IMR-90 (cell line): ENCODE results near the gene NUP210L. TPM values are rescaled to one million over a fixed set of nuclear protein-coding genes. Genes with fewer than 3 reads are reported as not detected.
A peak's percentile ranks its signal among the peaks of the same experiment; 100 is the strongest.

Source experiments
- ATAC-seq: fragments of 200-7000 bp; cut with Tn5 transposase; 2 replicates; pipeline ENCODE4 v1.9.1; 2020; ENCODE audit warnings: low read depth, mild to moderate bottlenecking, moderate library complexity
- BruUV-seq: library from RNA; stranded (reverse); fragments of 400-500 nt; replicated peaks from 2 replicates; lab custom pipeline; 2021; lab: Mats Ljungman, UMichigan
- CTCF ChIA-PET: fragments of 300-600 bp; formaldehyde crosslinking; extraction: SDS; loops from one replicate; lab custom pipeline; 2021; ENCODE audit warnings: antibody characterized with exemption; lab: Yijun Ruan, JAX
- POLR2A ChIA-PET: fragments of 300-600 bp; sonication (Branson Sonifier 250); formaldehyde crosslinking; loops from one replicate; lab custom pipeline; 2022; ENCODE audit warnings: antibody characterized with exemption; ENCODE audit not compliant: unreplicated experiment; lab: Charles Lee
- DNase-seq: peaks from one replicate; pipeline ENCODE4 v3.0.0; 2013
- H2AFZ ChIP-seq: replicated peaks from 2 replicates; pipeline ENCODE3; 2013; ENCODE audit warnings: low read length, mild to moderate bottlenecking; ENCODE audit not compliant: poor library complexity
- H2AK5ac ChIP-seq: 2 replicates; pipeline ENCODE4 v1.6.1; 2013; ENCODE audit warnings: low read depth, low read length, inconsistent platforms
- H2AK9ac ChIP-seq: replicated peaks from 2 replicates; pipeline ENCODE3; 2013; ENCODE audit warnings: mild to moderate bottlenecking, low read depth, low read length, moderate library complexity; ENCODE audit not compliant: poor library complexity
- H2BK120ac ChIP-seq: 2 replicates; pipeline ENCODE4 v1.6.1; 2013; ENCODE audit warnings: low read depth, low read length, inconsistent platforms
- H2BK15ac ChIP-seq: 3 replicates; pipeline ENCODE4 v1.6.1; 2013; ENCODE audit warnings: low read depth, low read length, inconsistent platforms
- H2BK20ac ChIP-seq: 2 replicates; pipeline ENCODE4 v1.6.1; 2013; ENCODE audit warnings: low read depth, mild to moderate bottlenecking, inconsistent platforms, low read length, moderate library complexity
- H2BK5ac ChIP-seq: 2 replicates; pipeline ENCODE4 v1.6.1; 2013; ENCODE audit warnings: mild to moderate bottlenecking, low read depth, low read length, inconsistent platforms; ENCODE audit not compliant: poor library complexity, severe bottlenecking
- H3K14ac ChIP-seq: replicated peaks from 2 replicates; pipeline ENCODE4 v1.6.1; 2013; ENCODE audit warnings: low read depth, low read length, inconsistent platforms
- H3K18ac ChIP-seq: 2 replicates; pipeline ENCODE4 v1.6.1; 2013; ENCODE audit warnings: low read depth, low read length, control low read depth
- H3K23ac ChIP-seq: 2 replicates; pipeline ENCODE4 v1.6.1; 2013; ENCODE audit warnings: low read depth, low read length, inconsistent platforms
- H3K27ac ChIP-seq: 2 replicates; pipeline ENCODE4 v1.5.1; 2013; ENCODE audit warnings: mild to moderate bottlenecking, control low read depth, low read length; ENCODE audit not compliant: insufficient read depth
- H3K27me3 ChIP-seq: 2 replicates; pipeline ENCODE4 v1.6.1; 2013; ENCODE audit warnings: low read length; ENCODE audit not compliant: control insufficient read depth, insufficient read depth
- H3K36me3 ChIP-seq: 2 replicates; pipeline ENCODE4 v1.6.1; 2013; ENCODE audit warnings: low read length, mixed read lengths; ENCODE audit not compliant: control insufficient read depth, insufficient read depth
- H3K4ac ChIP-seq: 2 replicates; pipeline ENCODE4 v1.6.1; 2013; ENCODE audit warnings: low read depth, low read length, inconsistent platforms
- H3K4me1 ChIP-seq: 2 replicates; pipeline ENCODE4 v1.6.1; 2013; ENCODE audit warnings: low read length, mixed read lengths; ENCODE audit not compliant: control insufficient read depth, insufficient read depth
- H3K4me2 ChIP-seq: 2 replicates; pipeline ENCODE4 v1.6.1; 2013; ENCODE audit warnings: low read depth, mild to moderate bottlenecking, control low read depth, low read length, moderate library complexity
- H3K4me3 ChIP-seq: 2 replicates; pipeline ENCODE4 v1.5.1; 2013; ENCODE audit warnings: low read depth, mild to moderate bottlenecking, control low read depth, low read length, moderate library complexity; ENCODE audit not compliant: insufficient read depth
- H3K56ac ChIP-seq: 2 replicates; pipeline ENCODE4 v1.6.1; 2013; ENCODE audit warnings: low read length, inconsistent platforms; ENCODE audit not compliant: insufficient read depth; ENCODE audit errors: extremely low read depth
- H3K79me1 ChIP-seq, 2 experiments: 2 replicates each; pipeline ENCODE4 v1.6.1; 2013; ENCODE audit warnings: low read length in 2 of 2, inconsistent platforms in 1 of 2, low read depth in 1 of 2
- H3K9ac ChIP-seq: 2 replicates; pipeline ENCODE4 v1.6.1; 2013; ENCODE audit warnings: low read depth, low read length, control low read depth
- H3K9me1 ChIP-seq: 2 replicates; pipeline ENCODE4 v1.6.1; 2013; ENCODE audit warnings: low read length, inconsistent platforms; ENCODE audit not compliant: insufficient read depth
- H3K9me3 ChIP-seq: 2 replicates; pipeline ENCODE4 v1.6.1; 2013; ENCODE audit warnings: low read length; ENCODE audit not compliant: control insufficient read depth, insufficient read depth
- H4K20me1 ChIP-seq: 2 replicates; pipeline ENCODE4 v1.6.1; 2013; ENCODE audit warnings: low read length, inconsistent platforms; ENCODE audit not compliant: insufficient read depth
- H4K5ac ChIP-seq: 2 replicates; pipeline ENCODE4 v1.6.1; 2013; ENCODE audit warnings: mild to moderate bottlenecking, low read depth, low read length, control low read depth
- H4K8ac ChIP-seq, 2 experiments: 2 replicates each; pipeline ENCODE4 v1.6.1; 2013; ENCODE audit warnings: low read depth in 2 of 2, low read length in 2 of 2, control low read depth in 1 of 2, inconsistent platforms in 1 of 2
- H4K91ac ChIP-seq: 2 replicates; pipeline ENCODE4 v1.6.1; 2013; ENCODE audit warnings: low read depth, low read length, inconsistent platforms; ENCODE audit not compliant: insufficient read depth
- BHLHE40 ChIP-seq: fragments of 150-350 bp; IDR thresholded peaks from 2 replicates; pipeline ENCODE4 v1.6.1; 2016; ENCODE audit warnings: mild to moderate bottlenecking, low read depth, low read length
- CEBPB ChIP-seq: IDR thresholded peaks from 2 replicates; pipeline ENCODE4 v1.6.1; 2012; ENCODE audit warnings: low read depth, low read length, improper control_type of control experiment
- CHD1 ChIP-seq: IDR thresholded peaks from 2 replicates; pipeline ENCODE4 v1.6.1; 2012; ENCODE audit warnings: low read depth, low read length, improper control_type of control experiment
- CTCF ChIP-seq: conservative IDR thresholded peaks from 2 replicates; pipeline ENCODE4 v1.5.1; 2012; ENCODE audit warnings: mild to moderate bottlenecking, low read depth, low read length, improper control_type of control experiment
- FOS ChIP-seq: fragments of 150-350 bp; IDR thresholded peaks from 2 replicates; pipeline ENCODE4 v1.6.1; 2016; ENCODE audit warnings: low read depth, low read length
- MAFK ChIP-seq: IDR thresholded peaks from 2 replicates; pipeline ENCODE4 v1.6.1; 2012; ENCODE audit warnings: low read depth, low read length, improper control_type of control experiment
- MAZ ChIP-seq: IDR thresholded peaks from 2 replicates; pipeline ENCODE4 v1.6.1; 2012; ENCODE audit warnings: low read depth, mild to moderate bottlenecking, low read length, improper control_type of control experiment, moderate library complexity, borderline replicate concordance
- MXI1 ChIP-seq: IDR thresholded peaks from 2 replicates; pipeline ENCODE4 v1.6.1; 2012; ENCODE audit warnings: low read depth, mild to moderate bottlenecking, low read length, moderate library complexity, borderline replicate concordance
- NFE2L2 ChIP-seq: fragments of 150-350 bp; IDR thresholded peaks from 2 replicates; pipeline ENCODE4 v1.6.1; 2016; ENCODE audit warnings: low read depth, mild to moderate bottlenecking, low read length
- POLR2A ChIP-seq: IDR thresholded peaks from 2 replicates; pipeline ENCODE4 v1.6.1; 2012; ENCODE audit warnings: mild to moderate bottlenecking, low read depth, low read length
- RAD21 ChIP-seq: IDR thresholded peaks from 2 replicates; pipeline ENCODE4 v1.6.1; 2012; ENCODE audit warnings: low read length, improper control_type of control experiment
- RCOR1 ChIP-seq: IDR thresholded peaks from 2 replicates; pipeline ENCODE4 v1.6.1; 2012; ENCODE audit warnings: mild to moderate bottlenecking, low read length, improper control_type of control experiment; ENCODE audit not compliant: insufficient replicate concordance
- RFX5 ChIP-seq: IDR thresholded peaks from 2 replicates; pipeline ENCODE4 v1.8.0; 2012; ENCODE audit warnings: low read depth, mild to moderate bottlenecking, low read length, moderate library complexity
- SMC3 ChIP-seq: fragments of 150-350 bp; IDR thresholded peaks from 2 replicates; pipeline ENCODE4 v1.6.1; 2016; ENCODE audit warnings: low read depth, mild to moderate bottlenecking, antibody characterized with exemption, low read length, moderate library complexity
- WGBS, 2 experiments: methylation state at CpG; one replicate each; pipeline versions ENCODE4 v1.1.5 to v1.1.7; 2013; ENCODE audit warnings: missing lambda C conversion rate in 2 of 2; ENCODE audit not compliant: insufficient read length in 1 of 2; ENCODE audit errors: extremely low coverage in 2 of 2; 5-methylcytosine and 5-hydroxymethylcytosine counted together
- dilution Hi-C: fragments of 300-500 bp; cut with HindIII; formaldehyde crosslinking; loops from one replicate; pipeline ENCODE4 v1.14.3; 2018; ENCODE audit warnings: low sequenced_read_pairs; ENCODE audit not compliant: unreplicated experiment
- in situ Hi-C: fragments of 300-500 bp; cut with MboI; formaldehyde crosslinking; loops from 3 replicates; pipeline ENCODE4 v1.14.3; 2019; ENCODE audit warnings: low sequenced_read_pairs, inconsistent platforms, mixed read lengths
- intact Hi-C: fragments of 100-400 bp; cut with micrococcal nuclease; formaldehyde crosslinking; loops from 2 replicates; pipeline ENCODE4 v1.10.0; 2022
- polyA plus RNA-seq, 3 experiments: library from polyadenylated mRNA; depleted of rRNA; stranded (reverse); fragments of >200 nt; gene quantifications; 2 replicates each; pipeline ENCODE4 v1.2.3, GENCODE V29; 2012; ENCODE audit warnings: low replicate concordance in 1 of 3
- total RNA-seq: library from RNA; depleted of rRNA; stranded (reverse); fragments of >200 nt; gene quantifications from 2 replicates; pipeline ENCODE4 v1.2.3, GENCODE V29; 2012
- TF ChIP-seq, protein P1 (sequence below): fragments of 150-350 bp; IDR thresholded peaks from 2 replicates; pipeline ENCODE4 v1.6.1; 2016; ENCODE audit warnings: low read depth, mild to moderate bottlenecking, low read length, moderate library complexity, borderline replicate concordance
- TF ChIP-seq, protein P2 (sequence below): fragments of 150-350 bp; IDR thresholded peaks from 2 replicates; pipeline ENCODE4 v1.6.1; 2017; ENCODE audit warnings: mild to moderate bottlenecking, antibody characterized with exemption, low read length, low read depth

NUP210L gene
- total and polyA plus RNA-seq, 2 of the 4 experiments (the other 2 are of a cell fraction): under 0.01 to 0.02 TPM

DNA sequence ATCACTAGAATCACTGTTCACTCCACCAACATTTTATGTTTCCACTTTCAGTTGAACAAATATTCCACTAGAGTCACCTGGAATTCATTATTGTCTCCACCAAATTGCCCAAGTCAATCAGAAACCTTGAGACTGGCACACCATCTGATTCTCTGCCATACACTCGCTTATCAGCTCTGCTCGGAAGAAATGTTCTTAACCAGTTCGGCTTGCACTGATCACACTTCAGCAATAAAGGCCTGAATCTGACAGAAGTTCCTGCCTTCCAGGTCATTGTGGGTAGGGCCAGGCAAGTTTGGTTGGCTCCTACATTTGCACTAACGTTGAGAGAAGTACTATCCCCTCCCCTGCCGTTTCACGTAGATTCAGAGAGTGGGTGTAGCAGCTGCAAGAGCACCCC is 27.1 kb upstream of the NUP210L start:
- H3K27me3 ChIP-seq: no peaks in the 10 kb centered on the region
- POLR2A ChIA-PET: interaction anchor here (0.6 kb wide), 1 partner anchor 14 kb away, joined by 3 read pairs; no protein-coding TSS in a partner anchor
- H3K9me1 ChIP-seq: peaks cover 18% of the 10 kb centered on the region
- peak overlapping the region; percentile 18; the same call in 1 of the 2 replicates for H4K5ac ChIP-seq
- peak overlapping the region; percentile 43; the same call in 1 of the 2 replicates for H3K23ac ChIP-seq
- in situ Hi-C loops (no loop called here), dilution Hi-C loops (no loop called here), intact Hi-C loops (loop anchor here (2.0 kb wide), 1 partner anchor 191 kb away; the partner anchor contains the start of gene RPS27)
- 0% methylated on average over 1 of the region's 6 CpGs; no CpG with 5 or more reads in 1 of the 2 experiments for WGBS, 2 experiments
- H2AK9ac ChIP-seq: peak overlapping the region; percentile 100
- no peak overlapping the region for H2BK20ac ChIP-seq
- H3K4me3 ChIP-seq: peak overlapping the region; percentile 87
- TF ChIP-seq, protein P1, sequence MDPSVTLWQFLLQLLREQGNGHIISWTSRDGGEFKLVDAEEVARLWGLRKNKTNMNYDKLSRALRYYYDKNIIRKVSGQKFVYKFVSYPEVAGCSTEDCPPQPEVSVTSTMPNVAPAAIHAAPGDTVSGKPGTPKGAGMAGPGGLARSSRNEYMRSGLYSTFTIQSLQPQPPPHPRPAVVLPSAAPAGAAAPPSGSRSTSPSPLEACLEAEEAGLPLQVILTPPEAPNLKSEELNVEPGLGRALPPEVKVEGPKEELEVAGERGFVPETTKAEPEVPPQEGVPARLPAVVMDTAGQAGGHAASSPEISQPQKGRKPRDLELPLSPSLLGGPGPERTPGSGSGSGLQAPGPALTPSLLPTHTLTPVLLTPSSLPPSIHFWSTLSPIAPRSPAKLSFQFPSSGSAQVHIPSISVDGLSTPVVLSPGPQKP: no peak
- no peak for TF ChIP-seq FOS
- TF ChIP-seq MAFK: no peak
- TF ChIP-seq RAD21: no peak
- TF ChIP-seq MAZ: no peak
- TF ChIP-seq RFX5: no peak
- no peak for TF ChIP-seq MXI1
- TF ChIP-seq NFE2L2: no peak
- TF ChIP-seq CEBPB: no peak
- no peak for TF ChIP-seq BHLHE40
- TF ChIP-seq POLR2A: no peak
- no peak for TF ChIP-seq RCOR1
- no peak for TF ChIP-seq CTCF
- no peak for TF ChIP-seq CHD1
- TF ChIP-seq SMC3: no peak
- TF ChIP-seq, protein P2, sequence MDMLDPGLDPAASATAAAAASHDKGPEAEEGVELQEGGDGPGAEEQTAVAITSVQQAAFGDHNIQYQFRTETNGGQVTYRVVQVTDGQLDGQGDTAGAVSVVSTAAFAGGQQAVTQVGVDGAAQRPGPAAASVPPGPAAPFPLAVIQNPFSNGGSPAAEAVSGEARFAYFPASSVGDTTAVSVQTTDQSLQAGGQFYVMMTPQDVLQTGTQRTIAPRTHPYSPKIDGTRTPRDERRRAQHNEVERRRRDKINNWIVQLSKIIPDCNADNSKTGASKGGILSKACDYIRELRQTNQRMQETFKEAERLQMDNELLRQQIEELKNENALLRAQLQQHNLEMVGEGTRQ: no peak
- peak overlapping the region; percentile 93 for H3K27ac ChIP-seq
- DNase-seq (no peak), ATAC-seq (no peak)
- H3K4me1 ChIP-seq: peaks cover 20% of the 10 kb centered on the region
- peak overlapping the region; percentile 36; the same call in 1 of the 2 replicates for H4K91ac ChIP-seq
- H3K36me3 ChIP-seq: peaks cover 12% of the 10 kb centered on the region
- peak overlapping the region; percentile 94 for H3K4ac ChIP-seq
- H3K4me2 ChIP-seq: peak overlapping the region; percentile 99
- no TSS peak for BruUV-seq
- H2BK120ac ChIP-seq: no peak overlapping the region
- peak overlapping the region; percentile 99 for H2AFZ ChIP-seq
- peak overlapping the region; percentile 37; the same call in 1 of the 3 replicates for H2BK15ac ChIP-seq
- no peak overlapping the region for H3K18ac ChIP-seq
- CTCF ChIA-PET: no interaction called here
- H3K79me1 ChIP-seq: peaks cover 0 to 34% of the 10 kb centered on the region in 2 experiments; a peak in 2 of 4 replicates
- peak overlapping the region in 1 of 2 experiments; percentile 24; a peak in 2 of 4 replicates for H4K8ac ChIP-seq
- peak overlapping the region; percentile 87 for H3K56ac ChIP-seq
- H3K9me3 ChIP-seq: no peaks in the 10 kb centered on the region
- peak overlapping the region; percentile 86 for H3K9ac ChIP-seq
- H3K14ac ChIP-seq: peak overlapping the region; percentile 15
- peak overlapping the region; percentile 86 for H2BK5ac ChIP-seq
- peaks cover 59% of the 10 kb centered on the region for H4K20me1 ChIP-seq
- peak overlapping the region; percentile 96 for H2AK5ac ChIP-seq
